OCI-LY3 (cell line): ENCODE data around the gene SCGB3A2.

ENCODE experiments used
- CTCF ChIP-seq: fragments of 200-600, 300-600 bp; sonication (generic); IDR thresholded peaks from 2 replicates; pipeline ENCODE4 v1.5.1; 2014; ENCODE audit warnings: antibody characterized with exemption, low read length, low read depth
- EZH2phosphoT487 ChIP-seq: fragments of 200-600 bp; shearing (Covaris generic); IDR thresholded peaks from 2 replicates; pipeline ENCODE4 v1.6.1; 2018; ENCODE audit warnings: antibody characterized with exemption, mixed run types, low read depth

- no peak for TF ChIP-seq CTCF
- no peak for TF ChIP-seq EZH2phosphoT487
Observed at GRCh38 chr5:147856801-147857200, 21.7 kb upstream of the SCGB3A2 start.
